AG20443 (cell line): ENCODE measurements around the gene EYA2.
"Not testable (repeated sequence)": the region's sequence is repeated elsewhere in the genome, so short reads cannot be mapped to it uniquely, and the experiment has no call there.

Source experiments
- DNase-seq: peaks from one replicate; pipeline ENCODE4 v3.0.0; 2012; ENCODE audit warnings: low spot score, mixed read lengths

Gene EYA2

DNA sequence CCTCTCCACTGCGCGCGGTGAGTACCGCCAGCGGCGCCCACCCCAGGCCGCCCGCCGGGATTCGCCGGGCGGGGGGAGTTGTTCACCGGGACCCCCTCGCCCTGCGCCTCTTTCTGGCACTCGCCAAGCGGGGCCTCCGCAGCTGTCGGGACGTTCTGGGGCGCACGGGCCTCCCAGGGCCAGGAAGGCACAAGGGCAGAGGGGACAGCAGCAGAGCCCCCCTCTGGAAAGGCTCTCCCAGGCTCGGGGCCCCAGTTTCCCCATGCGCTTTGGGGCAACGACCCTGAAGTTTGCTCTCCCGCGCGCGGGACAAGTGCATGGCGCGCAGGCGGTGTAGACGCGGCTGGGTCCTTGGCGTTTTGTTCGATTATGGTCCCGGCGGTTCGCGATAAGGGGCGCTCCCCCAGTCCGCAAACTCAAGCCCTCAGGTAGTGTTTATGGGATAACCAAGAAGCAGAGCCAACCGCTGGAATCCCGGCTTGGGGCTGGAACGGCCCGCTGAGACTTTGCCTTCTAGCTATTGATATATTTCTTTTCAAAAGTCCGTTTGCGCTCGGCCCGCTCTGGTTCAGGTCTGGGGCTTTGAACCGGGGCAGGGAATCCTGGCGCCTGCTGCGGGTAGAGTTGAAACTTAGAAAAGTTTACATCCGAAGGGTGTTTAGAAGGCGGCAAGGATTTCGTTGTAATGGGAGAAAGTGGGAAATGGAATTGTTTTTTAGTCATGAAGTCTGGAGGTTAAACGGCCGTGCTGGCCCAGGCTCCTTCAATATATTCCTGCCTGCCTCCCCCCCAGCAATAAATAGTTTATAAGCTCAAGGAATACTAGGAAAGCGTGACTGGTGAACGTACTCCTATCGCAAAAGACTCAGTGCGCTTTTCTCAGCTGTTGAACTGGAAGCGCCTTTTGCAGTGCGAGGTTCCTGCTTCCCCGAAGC lies 595 bp downstream of the EYA2 start:
- DNase-seq, result peak; percentile 44

- no peak for DNase-seq
Observed at GRCh38 chr20:46895906-46896242, 1.2 kb downstream of the EYA2 start.

GRCh38 chr20:46897328-46897880 lies 2.8 kb downstream of the EYA2 start:
- no peak for DNase-seq

DNA sequence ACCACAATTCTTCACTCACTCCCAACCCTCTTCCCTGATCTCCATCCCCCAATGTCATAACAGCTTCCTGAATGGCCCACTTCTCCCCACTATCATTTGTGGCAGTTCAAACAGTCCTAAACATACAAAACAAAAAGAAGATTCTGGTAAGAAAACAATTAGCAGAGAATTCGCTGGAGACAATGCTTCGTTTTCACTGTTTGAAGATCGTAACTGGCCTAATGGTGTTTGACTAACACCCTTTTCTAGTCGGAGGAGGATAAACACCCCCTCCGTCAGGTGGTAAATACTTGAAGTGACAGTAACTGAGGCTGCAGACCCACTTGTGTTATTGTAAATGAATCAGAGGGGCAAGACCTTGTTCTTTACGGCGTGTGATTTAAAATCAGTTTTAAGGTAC lies 3.8 kb downstream of the EYA2 start:
- DNase-seq, result no peak

DNA sequence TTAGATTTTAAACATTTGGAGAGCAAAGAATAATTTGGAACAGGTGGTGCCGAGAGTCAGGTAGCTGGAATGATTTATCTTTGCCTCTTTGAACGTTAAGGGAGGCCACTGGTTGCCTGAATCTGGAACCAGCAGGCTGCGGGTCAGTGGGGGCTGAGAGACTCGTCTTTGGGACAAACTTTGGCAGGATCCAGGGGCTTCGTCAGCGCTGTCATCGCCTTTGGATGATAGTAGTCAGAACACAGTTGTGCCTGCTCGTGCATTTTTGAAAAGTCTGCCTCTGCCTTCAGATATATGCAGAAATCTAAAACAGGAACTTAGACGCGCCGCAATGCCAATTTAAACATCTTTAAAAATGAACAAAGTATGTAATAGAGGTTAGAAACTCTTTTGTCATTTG lies 5.0 kb downstream of the EYA2 start:
- DNase-seq, result no peak

GRCh38 chr20:46900086-46900485 lies 5.4 kb downstream of the EYA2 start:
- DNase-seq, result no peak

DNA sequence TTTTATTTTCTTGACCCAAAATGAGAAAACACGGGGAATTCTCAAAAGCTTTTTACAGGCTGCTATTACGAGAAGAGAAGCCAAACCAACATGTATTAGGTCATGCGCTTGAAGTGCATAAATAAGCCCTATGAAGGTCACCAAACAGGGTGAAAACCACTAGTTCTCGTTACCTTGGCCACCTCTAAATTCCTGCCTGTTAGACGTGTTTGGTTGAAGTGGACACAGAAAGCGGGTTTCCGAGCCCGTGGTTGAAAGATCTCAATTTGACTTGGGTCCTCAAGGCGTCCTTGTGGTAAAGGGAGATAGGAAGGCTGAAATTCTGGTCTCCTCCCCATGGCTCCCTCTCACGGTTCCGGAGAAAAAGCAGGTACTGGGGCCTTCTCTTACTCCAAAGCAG lies 6.2 kb downstream of the EYA2 start:
- no peak for DNase-seq

DNA sequence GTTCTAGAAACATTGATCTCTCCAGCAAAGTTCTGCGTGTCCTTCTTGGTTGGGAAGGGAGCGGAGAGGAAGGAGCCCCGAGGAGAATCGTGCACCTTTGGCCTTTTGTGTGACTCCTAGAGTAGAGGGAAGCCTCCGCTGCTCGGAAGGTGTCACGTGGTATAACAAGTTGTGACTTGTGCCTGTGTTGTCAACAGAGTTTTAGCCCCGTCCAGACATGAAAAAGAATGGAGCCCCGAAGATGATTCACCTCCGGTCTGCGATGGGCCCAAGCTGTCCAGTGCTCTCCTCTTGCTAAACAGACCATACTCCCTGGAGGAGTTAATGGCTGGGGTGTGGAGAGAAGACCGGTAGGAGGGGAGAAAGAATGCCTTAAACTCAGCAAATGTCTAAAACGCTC lies 7.0 kb downstream of the EYA2 start:
- DNase-seq, result no peak

DNA sequence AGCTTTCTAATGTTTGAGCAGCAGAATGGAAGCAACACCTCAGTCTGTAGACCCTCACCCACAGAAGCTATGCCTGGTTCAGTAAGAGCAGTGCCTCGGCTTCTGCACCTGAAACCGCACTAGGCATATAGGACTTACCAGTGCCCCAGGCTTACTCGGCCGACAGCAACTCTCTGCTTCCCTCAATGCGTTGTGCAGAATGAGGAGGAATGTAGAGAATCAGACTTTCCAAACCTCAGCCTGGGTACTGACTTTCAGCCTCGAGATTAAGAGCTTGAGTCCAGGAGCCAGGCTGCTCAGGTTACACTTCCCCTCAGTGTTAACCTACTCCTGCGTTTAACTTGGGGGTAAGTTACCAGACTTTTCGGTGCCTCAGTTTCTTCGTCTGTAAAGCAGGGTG lies 8.6 kb downstream of the EYA2 start:
- no peak for DNase-seq

GRCh38 chr20:46903937-46904336 lies 9.3 kb downstream of the EYA2 start:
- DNase-seq, result no peak

DNA sequence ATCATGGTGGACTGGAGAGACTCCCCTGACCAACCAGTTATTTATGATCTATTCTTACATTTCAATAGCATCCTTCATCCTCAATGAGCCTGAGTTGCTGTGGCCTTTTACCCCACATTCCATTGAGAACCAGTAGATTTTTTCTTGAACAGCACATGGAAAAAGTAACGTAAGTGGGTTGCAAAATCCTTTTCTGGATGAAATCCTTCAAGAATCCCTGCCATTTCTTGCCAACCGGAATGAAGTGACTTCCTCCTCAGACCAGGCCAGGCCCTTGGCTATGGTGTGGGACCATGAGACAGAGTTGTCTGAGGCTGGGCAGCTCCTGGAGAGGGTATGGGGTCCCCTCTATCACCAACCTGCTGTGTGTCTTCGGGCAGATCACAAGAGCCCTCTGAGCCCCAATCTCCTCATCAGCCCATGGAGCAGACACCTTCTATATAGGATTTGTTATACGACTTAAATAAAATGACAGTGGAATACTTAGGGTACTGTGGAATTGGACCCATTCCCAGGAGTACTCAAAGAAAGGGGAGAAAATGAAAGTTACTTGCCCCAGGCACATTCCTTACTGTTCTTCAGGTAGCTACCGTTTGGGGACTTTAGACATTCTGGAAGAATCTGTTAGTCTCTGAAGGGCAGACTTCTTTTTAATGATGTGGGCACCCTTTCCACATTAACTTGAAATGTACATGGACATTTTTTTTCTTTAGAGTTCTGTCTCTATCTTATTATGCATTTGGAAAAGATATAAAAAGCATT lies 10.9 kb downstream of the EYA2 start:
- DNase-seq, result peak; percentile 47

DNA sequence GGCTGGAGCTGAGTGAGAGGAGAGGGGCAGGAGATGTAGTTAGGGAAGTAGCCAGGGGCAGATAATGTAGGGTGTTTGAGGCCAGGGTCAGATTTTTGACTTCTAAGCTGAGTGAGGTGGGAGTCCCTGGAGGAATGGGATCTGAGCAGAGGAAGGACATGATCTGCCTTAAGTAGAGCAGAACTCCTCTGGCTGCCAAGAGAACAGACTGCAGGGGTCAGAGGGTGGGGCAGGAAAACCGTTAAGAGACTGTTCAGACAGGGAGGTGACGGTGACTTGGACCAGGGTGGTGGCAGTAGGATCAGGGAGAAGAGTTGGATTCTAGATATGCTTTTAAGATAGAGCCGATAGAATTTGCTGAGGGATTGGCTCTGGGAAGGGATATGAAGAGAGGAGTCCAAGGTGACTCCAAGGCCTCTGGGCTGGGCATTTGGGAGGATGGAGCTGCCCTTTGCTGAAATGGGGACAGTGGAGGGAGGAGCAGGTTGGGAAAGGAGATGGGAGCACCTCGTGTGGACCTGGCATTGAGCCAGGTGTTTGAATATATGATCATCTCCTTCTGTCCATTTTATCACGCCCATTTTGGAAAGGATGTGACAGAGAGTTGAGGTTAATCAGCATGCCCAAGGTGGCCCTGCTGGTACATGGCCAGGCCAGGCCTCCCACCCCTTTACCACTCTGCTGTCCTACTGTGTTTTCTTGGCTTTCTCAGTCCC lies 18.8 kb downstream of the EYA2 start:
- no peak for DNase-seq

DNA sequence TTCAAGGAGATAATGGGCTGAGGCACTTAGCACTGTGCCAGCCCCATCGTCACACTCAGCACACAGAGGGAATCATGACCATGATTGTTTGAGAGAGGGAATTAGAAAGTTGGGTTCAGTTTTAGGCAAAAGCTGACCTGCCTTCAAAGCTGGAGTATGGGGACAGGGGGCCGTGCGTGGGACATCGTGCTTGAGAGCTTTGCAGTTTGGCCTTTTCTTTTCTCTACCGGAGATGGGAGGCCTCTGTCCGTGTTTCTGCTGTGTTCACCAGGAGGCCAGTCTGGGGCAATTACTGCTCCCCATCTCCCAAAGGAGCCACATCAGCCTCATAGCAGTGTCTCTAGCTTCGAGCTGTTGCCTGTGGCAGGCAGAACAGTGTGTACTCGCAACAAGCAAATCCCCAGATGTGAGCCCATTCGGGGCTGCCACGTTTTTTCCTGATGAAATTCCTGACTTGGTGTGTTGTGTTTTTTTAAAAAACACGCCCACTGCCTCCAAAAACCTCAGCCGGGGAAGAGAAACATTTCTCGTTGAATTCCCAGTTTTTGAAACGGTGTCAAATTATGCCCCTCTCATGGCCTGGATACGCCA lies 20.2 kb downstream of the EYA2 start:
- peak; percentile 41 for DNase-seq

DNA sequence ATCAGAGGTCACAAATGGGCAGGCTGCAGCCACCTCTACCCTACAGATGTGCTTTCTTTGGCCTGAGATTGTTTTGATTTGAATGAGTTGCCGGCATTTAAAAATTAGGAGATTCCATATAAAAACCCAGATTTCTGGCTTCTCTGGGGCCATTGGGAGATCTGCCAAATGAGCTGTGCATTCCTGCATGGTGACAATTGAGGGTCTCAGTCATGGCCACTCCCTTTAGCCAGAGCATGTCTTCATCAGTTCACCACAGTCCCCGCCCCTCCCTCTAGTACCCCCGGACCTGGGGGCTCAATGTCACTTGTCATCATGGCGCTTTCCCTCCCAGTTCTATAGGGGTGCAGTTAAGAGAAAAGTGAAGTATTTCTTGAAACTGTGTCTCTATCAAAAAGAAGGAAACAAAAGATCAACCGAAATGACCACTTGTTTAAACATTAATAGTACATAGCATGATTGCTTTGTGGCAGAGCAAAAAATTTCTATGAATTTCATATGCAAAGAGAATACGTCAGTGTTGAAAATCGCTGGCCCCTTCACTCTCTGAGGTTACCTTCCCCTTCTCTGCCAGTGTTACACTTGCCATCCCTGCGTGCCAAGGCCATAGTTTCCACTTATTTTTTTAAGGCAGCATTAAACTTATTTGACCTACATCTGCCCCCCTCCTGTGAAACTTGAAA lies 21.1 kb downstream of the EYA2 start:
- DNase-seq, result peak; percentile 34

DNA sequence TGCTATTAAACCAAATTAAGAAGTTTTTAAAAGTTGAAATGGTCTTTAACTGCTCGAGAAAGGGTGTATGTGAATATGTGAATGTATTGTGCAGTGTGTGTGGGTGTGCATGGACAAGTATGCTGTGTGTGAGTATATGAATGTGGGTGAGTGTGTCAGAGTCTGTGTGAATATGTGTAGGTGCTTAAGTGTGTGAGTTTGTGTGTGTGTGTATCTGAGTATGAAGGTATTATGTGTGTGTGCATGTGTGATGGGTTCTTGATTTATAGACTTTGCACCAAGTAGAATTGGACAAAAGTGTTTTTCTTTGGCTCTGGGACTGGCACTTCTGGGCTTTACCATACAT lies 21.6 kb downstream of the EYA2 start:
- DNase-seq, result no peak

DNA sequence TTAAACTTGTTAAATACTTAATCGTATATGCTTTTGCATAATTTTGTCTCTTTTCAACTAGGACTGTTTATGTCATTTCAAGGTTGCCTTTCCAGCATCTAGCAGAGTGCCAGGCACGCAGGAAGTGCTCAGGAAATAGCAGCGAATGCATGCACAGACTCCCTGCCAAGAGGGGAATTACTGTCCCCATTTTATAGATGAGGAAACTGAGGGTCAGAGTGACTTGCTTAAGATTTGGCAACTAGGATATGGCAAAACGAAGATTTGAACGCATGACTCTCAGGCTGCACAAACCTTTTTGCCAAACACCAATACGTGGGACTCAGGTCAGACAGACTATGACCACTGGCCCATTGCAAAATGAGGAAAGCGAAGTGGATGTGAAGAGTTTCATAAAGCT lies 22.5 kb downstream of the EYA2 start:
- DNase-seq, result no peak

DNA sequence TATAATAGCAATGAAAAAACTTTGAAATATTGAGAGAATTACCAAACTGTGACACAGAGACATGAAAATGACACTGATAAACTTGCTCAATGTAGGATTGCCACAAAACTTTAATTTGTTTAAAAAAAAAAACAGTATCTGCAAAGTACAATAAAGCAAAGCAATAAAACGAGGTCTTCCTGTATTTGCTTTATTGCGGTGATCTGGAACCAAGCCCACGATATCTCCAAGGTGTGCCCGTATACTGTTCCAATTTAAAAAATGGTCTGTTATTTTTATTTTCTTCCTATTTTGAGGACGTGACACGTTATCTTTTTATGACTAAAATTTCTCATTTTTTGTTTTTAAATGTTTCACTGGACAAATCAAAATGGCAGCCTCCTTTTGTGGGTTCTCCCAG lies 25.5 kb downstream of the EYA2 start:
- DNase-seq, result no peak

- not testable (repeated sequence) for DNase-seq
Observed at GRCh38 chr20:46922841-46923240, 28.2 kb downstream of the EYA2 start.

- DNase-seq, result no peak
Observed at GRCh38 chr20:46923550-46923949, 28.9 kb downstream of the EYA2 start.

DNA sequence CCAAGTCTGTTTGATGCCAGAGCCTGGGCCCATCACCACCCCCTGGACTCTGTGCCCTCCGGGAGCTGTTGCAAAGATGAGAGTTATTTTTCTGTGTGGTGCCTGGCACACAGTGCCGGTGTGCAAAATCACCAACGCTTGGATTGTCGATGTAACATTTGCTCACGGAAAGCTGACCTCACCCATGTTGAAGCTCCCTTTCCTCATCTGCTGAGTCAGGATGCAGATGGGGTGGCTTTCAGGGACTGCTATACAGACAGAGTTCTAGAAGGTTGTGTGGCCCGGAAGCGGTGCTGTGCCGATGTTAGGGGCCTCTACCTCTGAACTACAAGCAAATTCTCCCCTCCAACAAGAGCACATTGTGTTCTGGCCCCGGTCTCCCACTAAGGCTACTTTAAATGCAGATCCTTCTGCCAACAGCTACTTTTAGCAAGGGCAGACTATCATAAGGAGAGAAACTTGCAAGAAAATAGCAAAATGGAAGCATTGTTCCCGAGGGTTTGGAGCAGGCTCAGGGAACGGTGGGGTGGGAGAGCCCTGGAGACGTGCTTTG lies 34.0 kb downstream of the EYA2 start:
- DNase-seq, result peak; percentile 72

- DNase-seq, result no peak
Observed at GRCh38 chr20:46929902-46930301, 35.3 kb downstream of the EYA2 start.
